Cerebellar nuclear complex (tissue), 1 donor: ENCODE data around the gene EDN3.

ENCODE experiments used
- DNase-seq, 2 experiments: peaks; one replicate each; lab custom pipeline; 2025; lab: John Stamatoyannopoulos, UW

Gene EDN3

GRCh38 chr20:59308493-59309201 is 8.2 kb downstream of the EDN3 start:
- DNase-seq = no peak

- no peak for DNase-seq
Observed at GRCh38 chr20:59309218-59309617, 8.8 kb downstream of the EDN3 start.

DNA sequence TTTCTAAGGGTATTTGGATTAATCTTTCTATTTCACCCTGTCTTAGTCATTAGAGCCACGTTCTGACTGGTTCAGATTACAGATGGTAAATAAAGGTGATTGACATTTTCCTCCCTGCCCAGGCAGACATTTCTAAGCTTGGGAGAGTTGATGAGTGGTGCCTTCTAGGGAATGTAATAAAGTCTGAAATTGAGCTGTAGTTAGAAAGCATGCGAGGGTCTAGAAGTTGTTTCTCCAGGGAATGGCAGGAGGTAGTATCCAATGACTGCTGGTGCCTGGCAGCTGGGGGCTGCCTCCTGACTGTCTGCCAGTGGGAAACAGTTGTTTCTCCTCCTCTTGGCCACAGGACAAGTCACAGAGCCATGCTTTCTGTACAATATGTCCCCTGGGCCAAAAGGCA is 14.6 kb downstream of the EDN3 start:
- DNase-seq = no peak

- DNase-seq = no peak
Observed at GRCh38 chr20:59316911-59317731, 16.7 kb downstream of the EDN3 start.

- no peak for DNase-seq
Observed at GRCh38 chr20:59318201-59318790, 17.9 kb downstream of the EDN3 start.

- DNase-seq = no peak
Observed at GRCh38 chr20:59318803-59319202, 18.4 kb downstream of the EDN3 start.

DNA sequence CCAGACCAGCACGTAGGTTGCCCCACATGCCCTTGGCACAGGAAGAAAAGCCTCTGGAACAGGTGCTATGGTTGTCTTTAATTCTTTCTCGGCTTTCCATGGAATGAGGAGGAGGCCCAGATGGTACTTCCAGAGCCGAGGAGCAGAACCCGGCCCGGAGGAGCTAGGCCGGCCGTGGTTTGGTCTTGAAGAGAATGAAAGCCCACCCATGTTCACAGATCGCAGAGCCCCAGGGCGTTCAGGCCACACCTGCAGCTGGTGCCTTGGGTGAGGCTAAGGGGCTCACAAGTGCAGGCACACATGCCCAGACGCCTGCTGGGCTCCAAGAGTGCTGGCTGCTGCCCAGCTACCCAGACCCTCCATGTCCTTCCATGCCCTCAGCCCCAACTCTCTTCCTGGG is 20.0 kb downstream of the EDN3 start:
- DNase-seq = no peak

- no peak for DNase-seq
Observed at GRCh38 chr20:59320854-59321647, 20.6 kb downstream of the EDN3 start.

GRCh38 chr20:59322081-59322480 is 21.7 kb downstream of the EDN3 start:
- DNase-seq = no peak

DNA sequence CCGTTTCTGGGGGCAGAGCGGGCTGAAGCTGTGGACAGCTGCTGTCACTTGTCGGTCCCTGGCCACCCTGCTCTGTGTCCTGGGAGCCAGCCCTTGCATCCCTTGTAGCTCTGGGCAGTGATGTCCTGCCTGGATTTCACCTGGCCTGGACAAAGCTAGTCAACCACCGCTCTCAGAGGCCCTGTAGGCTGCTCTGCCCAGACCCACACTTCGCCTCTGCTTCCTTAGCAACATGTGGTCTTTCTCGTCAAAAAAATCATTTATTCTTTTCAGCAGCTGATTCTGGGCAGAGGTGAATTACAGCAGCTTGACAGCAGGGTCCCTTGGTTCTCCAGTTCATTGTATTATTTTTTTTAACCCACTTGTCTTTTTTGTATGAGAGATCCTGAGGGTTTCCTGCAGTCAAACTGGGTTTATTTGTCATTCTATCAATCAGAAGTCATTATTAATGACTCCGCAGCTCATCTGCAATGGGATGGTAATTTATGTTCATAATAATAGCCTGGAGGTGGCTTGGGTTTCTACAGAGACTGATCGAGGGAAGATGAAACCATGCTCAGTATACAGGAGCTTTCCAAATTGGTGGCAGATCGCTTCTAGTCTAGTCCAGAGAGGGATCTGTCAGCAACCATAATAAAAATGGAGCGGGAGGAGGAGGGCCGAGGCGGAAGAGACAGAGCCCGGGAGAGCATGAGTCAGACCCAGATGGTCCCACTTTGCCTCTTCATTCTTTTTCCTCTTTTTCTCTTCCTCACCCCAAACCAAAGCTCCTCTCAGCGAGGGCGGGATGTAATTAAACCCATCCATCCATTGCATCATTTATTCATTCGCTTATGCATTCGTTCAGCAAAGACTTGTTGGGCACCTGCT is 22.4 kb downstream of the EDN3 start:
- DNase-seq = no peak

- DNase-seq = no peak
Observed at GRCh38 chr20:59323731-59324130, 23.3 kb downstream of the EDN3 start.

GRCh38 chr20:59324521-59325141 is 24.2 kb downstream of the EDN3 start:
- no peak for DNase-seq

- no peak for DNase-seq
Observed at GRCh38 chr20:59325142-59325523, 24.7 kb downstream of the EDN3 start.

GRCh38 chr20:59326188-59326587 is 25.8 kb downstream of the EDN3 start:
- DNase-seq = no peak

DNA sequence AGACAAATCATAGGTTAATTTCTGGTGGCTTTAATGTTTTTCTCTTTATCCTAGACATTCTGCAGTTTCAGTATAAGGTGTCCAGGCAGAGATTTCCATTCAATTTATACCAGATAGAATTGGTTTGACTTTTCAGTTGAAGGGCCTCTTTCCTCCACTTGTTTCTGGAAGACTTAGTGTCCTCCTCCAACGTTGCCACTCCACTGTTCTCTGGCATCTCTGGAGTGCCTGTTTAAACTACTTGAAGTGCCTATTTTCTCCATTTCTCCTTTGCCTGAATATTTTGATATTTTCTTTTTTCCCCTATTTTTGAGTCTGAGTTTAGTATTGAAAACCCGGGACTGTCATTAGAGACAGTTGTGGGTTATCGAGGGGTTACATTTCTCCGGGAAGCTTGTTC is 27.7 kb downstream of the EDN3 start:
- no peak for DNase-seq

DNA sequence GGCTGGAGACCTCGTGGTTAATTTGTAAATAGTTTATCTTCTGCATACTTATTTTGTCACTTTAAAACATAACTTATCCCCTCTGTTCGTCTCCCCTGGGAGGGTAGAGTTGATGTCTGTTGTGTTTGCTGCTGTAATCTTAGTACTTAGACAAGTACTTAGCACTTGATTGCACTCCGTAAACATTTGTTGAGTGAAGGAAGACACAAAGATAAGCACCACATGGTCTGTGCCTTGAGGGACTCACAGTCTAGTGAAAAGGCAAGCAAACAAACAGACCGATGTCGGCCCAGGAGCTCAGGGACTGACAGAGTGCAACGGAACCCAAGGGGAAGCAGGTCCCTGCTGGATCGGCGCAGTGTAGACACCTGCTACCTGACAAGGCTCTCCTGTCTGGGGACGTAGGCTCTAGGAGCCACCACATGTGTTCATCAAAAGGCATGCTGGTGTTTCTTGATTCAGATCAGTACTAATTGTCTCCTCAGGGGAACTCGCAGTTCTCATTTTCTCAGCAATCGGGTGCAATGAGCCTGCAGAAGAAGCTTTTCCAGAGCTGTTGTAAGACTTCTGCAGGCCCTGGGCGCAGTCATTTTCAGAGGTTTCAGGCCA is 31.4 kb downstream of the EDN3 start:
- no peak for DNase-seq

DNA sequence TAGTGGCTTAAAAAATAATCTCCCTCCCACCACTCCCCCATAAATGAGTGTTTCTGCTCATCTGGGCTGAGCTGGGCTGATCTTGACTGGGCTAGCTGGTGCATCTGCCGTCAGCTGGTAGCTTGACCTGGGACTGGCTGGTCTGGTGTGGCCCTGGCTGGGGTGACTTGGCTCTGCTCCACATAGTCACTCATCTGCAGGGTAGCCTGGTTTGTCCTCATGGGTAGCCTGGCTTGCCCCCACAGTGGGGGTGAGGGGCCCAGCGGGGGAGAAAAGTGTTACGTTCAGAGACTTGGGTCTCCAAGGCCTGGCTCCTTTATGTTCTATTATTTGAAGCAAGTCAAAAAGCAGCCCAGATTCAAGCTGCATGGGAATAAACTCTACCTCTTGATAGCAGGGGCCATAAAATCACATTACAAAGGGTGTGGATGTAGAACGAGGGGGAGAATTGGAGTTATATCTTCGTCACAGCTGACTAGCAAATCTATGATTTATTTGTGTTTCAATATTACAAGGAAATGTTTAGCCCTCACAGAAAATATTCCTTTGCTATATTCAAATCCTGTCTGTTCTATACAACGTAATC is 32.9 kb downstream of the EDN3 start:
- DNase-seq = no peak

DNA sequence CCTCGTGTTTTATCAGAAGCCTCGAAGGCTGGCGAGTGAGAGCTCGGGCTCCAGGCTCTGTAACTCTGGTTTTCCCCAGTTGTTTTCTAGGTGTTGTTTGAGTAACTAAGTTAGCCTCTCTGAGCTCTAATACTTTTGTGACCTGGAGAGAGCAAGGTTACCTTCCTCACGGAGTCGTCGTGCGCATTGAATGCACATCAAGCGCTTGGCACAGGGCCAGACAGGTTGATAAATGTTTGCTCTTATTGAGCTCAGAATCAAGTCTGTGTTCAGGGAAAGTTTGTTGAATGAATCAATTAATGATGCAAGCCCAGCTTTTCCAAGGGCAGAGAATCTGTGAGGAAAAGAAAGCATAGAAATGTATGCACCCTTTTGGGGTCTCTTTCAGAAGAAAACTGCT is 33.5 kb downstream of the EDN3 start:
- DNase-seq = no peak

GRCh38 chr20:59334651-59335300 is 34.4 kb downstream of the EDN3 start:
- DNase-seq = no peak

DNA sequence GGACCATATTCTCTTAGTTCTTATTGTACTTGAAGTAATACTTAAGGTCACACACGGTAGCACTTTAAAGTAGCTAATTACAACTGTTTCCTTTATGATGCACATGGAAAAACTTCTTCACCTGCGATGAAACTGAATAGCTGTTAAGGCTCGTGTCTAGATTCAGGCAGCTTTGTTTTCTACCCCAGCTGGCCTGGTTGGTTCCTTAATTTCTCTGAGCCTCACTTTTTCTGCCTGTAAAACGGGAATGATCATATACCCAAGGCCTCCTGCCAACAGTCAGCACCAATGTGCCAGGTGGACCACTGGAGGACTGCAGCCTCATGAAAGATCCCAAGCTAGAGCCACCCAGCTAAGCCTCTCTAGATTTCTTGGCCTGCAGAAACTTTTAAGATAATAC is 35.0 kb downstream of the EDN3 start:
- DNase-seq = no peak
